ENCODE data around the gene CPSF4. TPM values are rescaled to one million over a fixed set of nuclear protein-coding genes. Genes with fewer than 3 reads are reported as not detected.

The CPSF4 gene
- polyA plus RNA-seq, 1 donor from 2014 or later, result 209 TPM

- Histone ChIP-seq H3K9me2 (ENCODE audit: insufficient read depth, low read length) (no peaks in the 10 kb centered on the region), H2AFZ (ENCODE audit: low read depth, low read length) (no peak overlapping the region), H3K79me2 (replicated peaks; ENCODE audit: insufficient read depth, low read length) (peaks cover 36% of the 10 kb centered on the region), H3K27ac (ENCODE audit: low read length) (no peak overlapping the region), H4K20me1 (ENCODE audit: insufficient read depth) (no peaks in the 10 kb centered on the region), H3F3A (ENCODE audit: insufficient read depth, low read length, poor library complexity, severe bottlenecking) (no peaks in the 10 kb centered on the region), H3K4me3 (ENCODE audit: low read length) (no peak overlapping the region), H3K9me3 (ENCODE audit: low read length) (no peaks in the 10 kb centered on the region), H3K27me3 (ENCODE audit: insufficient read depth, low read depth, low read length) (no peaks in the 10 kb centered on the region), H3K4me2 (ENCODE audit: low read length) (no peak overlapping the region), H3K9ac (ENCODE audit: low read length) (no peak overlapping the region), H3K36me3 (ENCODE audit: insufficient read depth, low read length) (no peaks in the 10 kb centered on the region)
- TF ChIP-seq RAD21 (conservative IDR thresholded peaks at IDR 0.05) (no peak), TAF1 (IDR thresholded peaks at IDR 0.05; ENCODE audit: low read depth) (no peak), EZH2 (IDR thresholded peaks at IDR 0.05; ENCODE audit: borderline replicate concordance, insufficient read depth, low read length, poor library complexity, severe bottlenecking) (no peak), POLR2AphosphoS5 (IDR thresholded peaks at IDR 0.05) (no peak), SMC3 (conservative IDR thresholded peaks at IDR 0.05; ENCODE audit: poor library complexity) (no peak), CTCF (IDR thresholded peaks at IDR 0.05; ENCODE audit: poor library complexity, severe bottlenecking) (no peak), MXI1 (conservative IDR thresholded peaks at IDR 0.05; ENCODE audit: poor library complexity, severe bottlenecking) (no peak), REST (IDR thresholded peaks at IDR 0.05; ENCODE audit: borderline replicate concordance) (no peak), EP300 (conservative IDR thresholded peaks at IDR 0.05; ENCODE audit: poor library complexity, severe bottlenecking) (no peak)
Observed at GRCh38 chr7:99469381-99470065, 30.8 kb downstream of the CPSF4 start.

GRCh38 chr7:99472561-99473314, 34.0 kb downstream of the CPSF4 start, which contains the start of gene ZNF789:
Gene ZNF789 (plus strand): TSS chr7:99472890. CDS start chr7:99476457, 3,567 bp downstream.
- Histone ChIP-seq H3K27ac (ENCODE audit: low read length) (peak within 1 kb of the TSS; percentile 93), H3K4me3 (ENCODE audit: low read length) (peak within 1 kb of the TSS; percentile 82), H3K36me3 (ENCODE audit: insufficient read depth, low read length) (no peaks in the 10 kb centered on the region), H4K20me1 (ENCODE audit: insufficient read depth) (no peaks in the 10 kb centered on the region), H3K79me2 (replicated peaks; ENCODE audit: insufficient read depth, low read length) (peaks cover 38% of the 10 kb centered on the region), H3K9me3 (ENCODE audit: low read length) (no peaks in the 10 kb centered on the region), H3K27me3 (ENCODE audit: insufficient read depth, low read depth, low read length) (no peaks in the 10 kb centered on the region), H2AFZ (ENCODE audit: low read depth, low read length) (peak within 1 kb of the TSS; percentile 80), H3F3A (ENCODE audit: insufficient read depth, low read length, poor library complexity, severe bottlenecking) (no peaks in the 10 kb centered on the region), H3K9ac (ENCODE audit: low read length) (peak within 1 kb of the TSS; percentile 85), H3K9me2 (ENCODE audit: insufficient read depth, low read length) (no peaks in the 10 kb centered on the region), H3K4me2 (ENCODE audit: low read length) (peak within 1 kb of the TSS; percentile 30)
- TF ChIP-seq MXI1 (conservative IDR thresholded peaks at IDR 0.05; ENCODE audit: poor library complexity, severe bottlenecking) (peak; percentile 85), RAD21 (conservative IDR thresholded peaks at IDR 0.05) (peak; percentile 33), POLR2AphosphoS5 (IDR thresholded peaks at IDR 0.05) (peak; percentile 88), EP300 (conservative IDR thresholded peaks at IDR 0.05; ENCODE audit: poor library complexity, severe bottlenecking) (peak; percentile 31), EZH2 (IDR thresholded peaks at IDR 0.05; ENCODE audit: borderline replicate concordance, insufficient read depth, low read length, poor library complexity, severe bottlenecking) (no peak), REST (IDR thresholded peaks at IDR 0.05; ENCODE audit: borderline replicate concordance) (peak; percentile 79), SMC3 (conservative IDR thresholded peaks at IDR 0.05; ENCODE audit: poor library complexity) (peak; percentile 25), TAF1 (IDR thresholded peaks at IDR 0.05; ENCODE audit: low read depth) (peak; percentile 89), CTCF (IDR thresholded peaks at IDR 0.05; ENCODE audit: poor library complexity, severe bottlenecking) (no peak)

Data from neural cell (in vitro differentiated cells).